Measurements from ENCODE around the gene MYL3. TPM values are rescaled to one million over a fixed set of nuclear protein-coding genes. Genes with fewer than 3 reads are reported as not detected.

Gene MYL3
- total and polyA plus RNA-seq, 2 donors (not counting 1 experiment from before 2014, with no cell fraction given), result not detected

- no peak for DNase-seq
- Histone ChIP-seq H2AFZ (ENCODE audit: insufficient read depth, low read depth, low read length, poor library complexity, severe bottlenecking) (no peak overlapping the region), H3K36me3 (replicated peaks in 1 of 2; ENCODE audit: control extremely low read depth in 1 of 2, control insufficient read depth in 1 of 2, extremely low read depth in 1 of 2, insufficient read depth in 2 of 2, low read length in 1 of 2) (no peaks in the 10 kb centered on the region), H3K79me2 (ENCODE audit: control insufficient read depth, insufficient read depth, low read length) (no peaks in the 10 kb centered on the region), H3K4me3 (ENCODE audit: control extremely low read depth in 1 of 5, extremely low read depth in 1 of 5, insufficient read depth in 1 of 5, low read depth in 2 of 5, low read length in 4 of 5) (no peak overlapping the region), H3K27ac (ENCODE audit: low read length in 2 of 2) (no peak overlapping the region), H4K20me1 (ENCODE audit: control insufficient read depth, insufficient read depth, low read length, poor library complexity, severe bottlenecking) (no peaks in the 10 kb centered on the region), H3K4me1 (ENCODE audit: control insufficient read depth in 2 of 2, insufficient read depth in 2 of 2, low read length in 2 of 2) (no peaks in the 10 kb centered on the region), H3K27me3 (replicated peaks in 1 of 4; ENCODE audit: control extremely low read depth in 1 of 4, control insufficient read depth in 3 of 4, insufficient read depth in 4 of 4, low read length in 3 of 4) (no peaks in the 10 kb centered on the region), H3K4me2 (replicated peaks; ENCODE audit: low read depth, low read length, poor library complexity, severe bottlenecking) (no peak overlapping the region), H3K9ac (ENCODE audit: low read length) (no peak overlapping the region), H3K9me3 (ENCODE audit: control extremely low read depth in 1 of 3, control insufficient read depth in 2 of 3, insufficient read depth in 1 of 3, low read length in 2 of 3) (peaks cover 8 to 28% (median 20%) of the 10 kb centered on the region in 3 donors)
- no peak for ATAC-seq (ENCODE audit: low read depth)
- Mint-ChIP-seq H3K9me3 (ENCODE audit: insufficient read depth) (peaks cover 5% of the 10 kb centered on the region), H3K27me3 (no peaks in the 10 kb centered on the region), H3K4me3 (no peak overlapping the region), H3K27ac (no peak overlapping the region), H3K4me1 (no peaks in the 10 kb centered on the region)
- TF ChIP-seq EZH2 (IDR thresholded peaks at IDR 0.05; ENCODE audit: borderline replicate concordance, insufficient read depth, low read depth, low read length, poor library complexity, severe bottlenecking), result no peak
- TF ChIP-seq, protein P1, sequence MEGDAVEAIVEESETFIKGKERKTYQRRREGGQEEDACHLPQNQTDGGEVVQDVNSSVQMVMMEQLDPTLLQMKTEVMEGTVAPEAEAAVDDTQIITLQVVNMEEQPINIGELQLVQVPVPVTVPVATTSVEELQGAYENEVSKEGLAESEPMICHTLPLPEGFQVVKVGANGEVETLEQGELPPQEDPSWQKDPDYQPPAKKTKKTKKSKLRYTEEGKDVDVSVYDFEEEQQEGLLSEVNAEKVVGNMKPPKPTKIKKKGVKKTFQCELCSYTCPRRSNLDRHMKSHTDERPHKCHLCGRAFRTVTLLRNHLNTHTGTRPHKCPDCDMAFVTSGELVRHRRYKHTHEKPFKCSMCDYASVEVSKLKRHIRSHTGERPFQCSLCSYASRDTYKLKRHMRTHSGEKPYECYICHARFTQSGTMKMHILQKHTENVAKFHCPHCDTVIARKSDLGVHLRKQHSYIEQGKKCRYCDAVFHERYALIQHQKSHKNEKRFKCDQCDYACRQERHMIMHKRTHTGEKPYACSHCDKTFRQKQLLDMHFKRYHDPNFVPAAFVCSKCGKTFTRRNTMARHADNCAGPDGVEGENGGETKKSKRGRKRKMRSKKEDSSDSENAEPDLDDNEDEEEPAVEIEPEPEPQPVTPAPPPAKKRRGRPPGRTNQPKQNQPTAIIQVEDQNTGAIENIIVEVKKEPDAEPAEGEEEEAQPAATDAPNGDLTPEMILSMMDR (IDR thresholded peaks at IDR 0.05), result no peak
- CTCF ChIA-PET, result no interaction called here
- intact Hi-C loops (cut with micrococcal nuclease), result no loop called here
- 100% methylated on average over 3 of the region's 4 CpGs for WGBS (ENCODE audit: insufficient coverage)
- POLR2A ChIA-PET, result no interaction called here
Observed at GRCh38 chr3:46835491-46835890, 27.8 kb downstream of the MYL3 start.

DNA sequence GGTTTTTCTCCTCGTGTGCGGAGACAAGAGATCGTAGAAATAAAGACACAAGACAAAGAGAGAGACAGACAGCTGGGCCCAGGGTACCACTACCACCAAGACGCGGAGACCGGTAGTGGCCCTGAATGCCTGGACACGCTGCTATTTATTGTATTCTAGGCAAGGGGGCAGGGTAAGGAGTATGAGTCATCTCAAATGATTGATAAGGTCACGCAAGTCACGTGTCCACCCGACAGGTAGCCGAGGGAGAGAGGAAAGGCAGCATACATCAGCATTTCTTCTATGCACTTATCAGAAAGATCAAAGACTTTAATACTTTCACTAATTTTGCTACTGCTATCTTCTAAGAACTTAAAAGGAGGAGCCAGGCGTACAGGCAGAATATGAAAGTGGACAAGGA is 28.2 kb downstream of the MYL3 start:
- Histone ChIP-seq H2AFZ (ENCODE audit: insufficient read depth, low read depth, low read length, poor library complexity, severe bottlenecking) (no peak overlapping the region), H3K79me2 (ENCODE audit: control insufficient read depth, insufficient read depth, low read length) (no peaks in the 10 kb centered on the region), H3K27me3 (replicated peaks in 1 of 4; ENCODE audit: control extremely low read depth in 1 of 4, control insufficient read depth in 3 of 4, insufficient read depth in 4 of 4, low read length in 3 of 4) (no peaks in the 10 kb centered on the region), H3K36me3 (replicated peaks in 1 of 2; ENCODE audit: control extremely low read depth in 1 of 2, control insufficient read depth in 1 of 2, extremely low read depth in 1 of 2, insufficient read depth in 2 of 2, low read length in 1 of 2) (no peaks in the 10 kb centered on the region), H3K9ac (ENCODE audit: low read length) (no peak overlapping the region), H3K4me3 (ENCODE audit: control extremely low read depth in 1 of 5, extremely low read depth in 1 of 5, insufficient read depth in 1 of 5, low read depth in 2 of 5, low read length in 4 of 5) (no peak overlapping the region), H3K27ac (ENCODE audit: low read length in 2 of 2) (no peak overlapping the region), H3K9me3 (ENCODE audit: control extremely low read depth in 1 of 3, control insufficient read depth in 2 of 3, insufficient read depth in 1 of 3, low read length in 2 of 3) (peaks cover 6 to 23% (median 18%) of the 10 kb centered on the region in 3 donors), H3K4me1 (ENCODE audit: control insufficient read depth in 2 of 2, insufficient read depth in 2 of 2, low read length in 2 of 2) (no peaks in the 10 kb centered on the region), H3K4me2 (replicated peaks; ENCODE audit: low read depth, low read length, poor library complexity, severe bottlenecking) (no peak overlapping the region), H4K20me1 (ENCODE audit: control insufficient read depth, insufficient read depth, low read length, poor library complexity, severe bottlenecking) (no peaks in the 10 kb centered on the region)
- ATAC-seq (ENCODE audit: low read depth) (no peak), DNase-seq (no peak)
- ChIA-PET CTCF (no interaction called here), POLR2A (no interaction called here)
- TF ChIP-seq, protein P1 (IDR thresholded peaks at IDR 0.05), result no peak
- TF ChIP-seq EZH2 (IDR thresholded peaks at IDR 0.05; ENCODE audit: borderline replicate concordance, insufficient read depth, low read depth, low read length, poor library complexity, severe bottlenecking), result no peak
- H3K27me3 Mint-ChIP-seq, result no peaks in the 10 kb centered on the region
- no peaks in the 10 kb centered on the region for H3K4me1 Mint-ChIP-seq
- H3K9me3 Mint-ChIP-seq (ENCODE audit: insufficient read depth), result peaks cover 3% of the 10 kb centered on the region
- H3K27ac Mint-ChIP-seq, result no peak overlapping the region
- no peak overlapping the region for H3K4me3 Mint-ChIP-seq
- 89% methylated on average over 7 of the region's 12 CpGs for WGBS (ENCODE audit: insufficient coverage)
- intact Hi-C loops (cut with micrococcal nuclease), result no loop called here
